Measurements from ENCODE around the gene ZBTB4. TPM values are rescaled to one million over a fixed set of nuclear protein-coding genes. Genes with fewer than 3 reads are reported as not detected.
A peak's percentile ranks its signal among the peaks of the same experiment; 100 is the strongest.

Gene ZBTB4
- total and polyA plus RNA-seq, 9 of the 15 experiments (the other 6 are each of a cell fraction or from before 2014, with no cell fraction given) = 0.92 to 6.9 (median 3.3) TPM

DNA sequence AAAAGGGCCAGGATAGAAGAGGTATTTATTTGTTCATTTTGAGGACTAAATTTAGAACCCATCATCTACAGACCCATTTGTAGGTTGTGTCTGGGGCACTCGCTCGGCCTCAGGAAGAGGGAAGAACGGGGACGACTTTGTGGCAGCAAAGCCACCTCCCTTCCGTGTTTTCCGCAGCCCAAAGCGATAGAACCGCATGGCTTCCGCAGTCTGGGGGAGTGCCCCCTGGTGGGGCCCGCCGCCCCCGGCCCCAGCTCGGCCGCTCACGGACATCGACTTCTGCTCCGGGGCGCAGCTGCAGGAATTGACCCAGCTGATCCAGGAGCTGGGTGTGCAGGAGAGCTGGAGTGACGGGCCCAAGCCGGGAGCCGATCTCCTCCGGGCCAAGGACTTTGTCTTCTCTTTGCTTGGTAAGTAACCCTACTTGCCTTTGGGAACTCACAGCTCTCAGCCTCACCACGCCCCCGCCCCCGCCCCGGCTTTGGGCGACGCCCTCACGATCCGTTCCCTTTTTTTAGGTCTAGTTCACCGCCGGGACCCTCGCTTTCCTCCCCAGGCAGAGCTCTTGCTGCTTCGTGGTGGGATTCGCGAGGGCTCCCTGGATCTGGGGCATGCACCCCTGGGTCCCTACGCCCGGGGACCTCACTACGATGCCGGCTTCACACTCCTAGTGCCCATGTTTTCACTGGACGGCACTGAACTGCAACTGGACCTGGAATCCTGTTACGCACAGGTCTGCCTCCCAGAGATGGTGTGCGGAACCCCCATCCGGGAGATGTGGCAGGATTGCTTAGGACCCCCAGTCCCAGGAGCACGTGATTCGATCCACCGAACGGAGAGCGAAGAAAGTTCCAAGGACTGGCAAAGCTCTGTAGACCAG, 43.5 kb downstream of the ZBTB4 start (continued):
- TF ChIP-seq, protein P1, sequence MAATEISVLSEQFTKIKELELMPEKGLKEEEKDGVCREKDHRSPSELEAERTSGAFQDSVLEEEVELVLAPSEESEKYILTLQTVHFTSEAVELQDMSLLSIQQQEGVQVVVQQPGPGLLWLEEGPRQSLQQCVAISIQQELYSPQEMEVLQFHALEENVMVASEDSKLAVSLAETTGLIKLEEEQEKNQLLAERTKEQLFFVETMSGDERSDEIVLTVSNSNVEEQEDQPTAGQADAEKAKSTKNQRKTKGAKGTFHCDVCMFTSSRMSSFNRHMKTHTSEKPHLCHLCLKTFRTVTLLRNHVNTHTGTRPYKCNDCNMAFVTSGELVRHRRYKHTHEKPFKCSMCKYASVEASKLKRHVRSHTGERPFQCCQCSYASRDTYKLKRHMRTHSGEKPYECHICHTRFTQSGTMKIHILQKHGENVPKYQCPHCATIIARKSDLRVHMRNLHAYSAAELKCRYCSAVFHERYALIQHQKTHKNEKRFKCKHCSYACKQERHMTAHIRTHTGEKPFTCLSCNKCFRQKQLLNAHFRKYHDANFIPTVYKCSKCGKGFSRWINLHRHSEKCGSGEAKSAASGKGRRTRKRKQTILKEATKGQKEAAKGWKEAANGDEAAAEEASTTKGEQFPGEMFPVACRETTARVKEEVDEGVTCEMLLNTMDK (IDR thresholded peaks at IDR 0.05; ENCODE audit: borderline replicate concordance, insufficient read depth, low read depth, low read length, poor library complexity, severe bottlenecking) = peak; percentile 71
- no peak for TF ChIP-seq FOXJ3 (CRISPR knock-in tag; IDR thresholded peaks at IDR 0.05)
- TF ChIP-seq MECOM (CRISPR knock-in tag; IDR thresholded peaks at IDR 0.05) = no peak
- TF ChIP-seq ZNF584 (CRISPR knock-in tag; IDR thresholded peaks at IDR 0.05; ENCODE audit: low read depth) = no peak
- no peak for TF ChIP-seq ZKSCAN3 (CRISPR knock-in tag; IDR thresholded peaks at IDR 0.05)
- TF ChIP-seq ELF1 (tag; IDR thresholded peaks at IDR 0.05) = peak; percentile 37; the same call in 1 of the 2 replicates
- TF ChIP-seq SNRNP70 (optimal IDR thresholded peaks at IDR 0.05; ENCODE audit: low read depth, low read length) = no peak
- no peak for TF ChIP-seq SP2 (IDR thresholded peaks at IDR 0.05; ENCODE audit: extremely low read depth, low read depth, low read length, poor library complexity, severe bottlenecking)
- TF ChIP-seq CBFA2T3 (IDR thresholded peaks at IDR 0.05) = no peak
- TF ChIP-seq ZKSCAN1 (IDR thresholded peaks at IDR 0.05; ENCODE audit: low read depth, low read length) = 0 out of 2 replicates have a peak, but pooled peaks have one; percentile 13
- TF ChIP-seq, protein P2, sequence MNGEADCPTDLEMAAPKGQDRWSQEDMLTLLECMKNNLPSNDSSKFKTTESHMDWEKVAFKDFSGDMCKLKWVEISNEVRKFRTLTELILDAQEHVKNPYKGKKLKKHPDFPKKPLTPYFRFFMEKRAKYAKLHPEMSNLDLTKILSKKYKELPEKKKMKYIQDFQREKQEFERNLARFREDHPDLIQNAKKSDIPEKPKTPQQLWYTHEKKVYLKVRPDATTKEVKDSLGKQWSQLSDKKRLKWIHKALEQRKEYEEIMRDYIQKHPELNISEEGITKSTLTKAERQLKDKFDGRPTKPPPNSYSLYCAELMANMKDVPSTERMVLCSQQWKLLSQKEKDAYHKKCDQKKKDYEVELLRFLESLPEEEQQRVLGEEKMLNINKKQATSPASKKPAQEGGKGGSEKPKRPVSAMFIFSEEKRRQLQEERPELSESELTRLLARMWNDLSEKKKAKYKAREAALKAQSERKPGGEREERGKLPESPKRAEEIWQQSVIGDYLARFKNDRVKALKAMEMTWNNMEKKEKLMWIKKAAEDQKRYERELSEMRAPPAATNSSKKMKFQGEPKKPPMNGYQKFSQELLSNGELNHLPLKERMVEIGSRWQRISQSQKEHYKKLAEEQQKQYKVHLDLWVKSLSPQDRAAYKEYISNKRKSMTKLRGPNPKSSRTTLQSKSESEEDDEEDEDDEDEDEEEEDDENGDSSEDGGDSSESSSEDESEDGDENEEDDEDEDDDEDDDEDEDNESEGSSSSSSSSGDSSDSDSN (IDR thresholded peaks at IDR 0.05; ENCODE audit: borderline replicate concordance in 1 of 2, low read depth in 2 of 2, low read length in 2 of 2) = 0 out of 4 replicates have a peak, but pooled peaks of 1 of the 2 experiments have one; percentile 68
- TF ChIP-seq KAT7 (CRISPR knock-in tag; IDR thresholded peaks at IDR 0.05; ENCODE audit: borderline replicate concordance) = 0 out of 2 replicates have a peak, but pooled peaks have one; percentile 44
- no peak for TF ChIP-seq SMAD2 (IDR thresholded peaks at IDR 0.05; ENCODE audit: low read depth, low read length)
- TF ChIP-seq CREM (IDR thresholded peaks at IDR 0.05; ENCODE audit: low read depth) = peak; percentile 17; the same call in 1 of the 2 replicates
- TF ChIP-seq PHTF2 (CRISPR knock-in tag; IDR thresholded peaks at IDR 0.05) = no peak
- TF ChIP-seq MEF2D (tag; conservative IDR thresholded peaks at IDR 0.05; ENCODE audit: low read depth) = no peak
- TF ChIP-seq, protein P3, sequence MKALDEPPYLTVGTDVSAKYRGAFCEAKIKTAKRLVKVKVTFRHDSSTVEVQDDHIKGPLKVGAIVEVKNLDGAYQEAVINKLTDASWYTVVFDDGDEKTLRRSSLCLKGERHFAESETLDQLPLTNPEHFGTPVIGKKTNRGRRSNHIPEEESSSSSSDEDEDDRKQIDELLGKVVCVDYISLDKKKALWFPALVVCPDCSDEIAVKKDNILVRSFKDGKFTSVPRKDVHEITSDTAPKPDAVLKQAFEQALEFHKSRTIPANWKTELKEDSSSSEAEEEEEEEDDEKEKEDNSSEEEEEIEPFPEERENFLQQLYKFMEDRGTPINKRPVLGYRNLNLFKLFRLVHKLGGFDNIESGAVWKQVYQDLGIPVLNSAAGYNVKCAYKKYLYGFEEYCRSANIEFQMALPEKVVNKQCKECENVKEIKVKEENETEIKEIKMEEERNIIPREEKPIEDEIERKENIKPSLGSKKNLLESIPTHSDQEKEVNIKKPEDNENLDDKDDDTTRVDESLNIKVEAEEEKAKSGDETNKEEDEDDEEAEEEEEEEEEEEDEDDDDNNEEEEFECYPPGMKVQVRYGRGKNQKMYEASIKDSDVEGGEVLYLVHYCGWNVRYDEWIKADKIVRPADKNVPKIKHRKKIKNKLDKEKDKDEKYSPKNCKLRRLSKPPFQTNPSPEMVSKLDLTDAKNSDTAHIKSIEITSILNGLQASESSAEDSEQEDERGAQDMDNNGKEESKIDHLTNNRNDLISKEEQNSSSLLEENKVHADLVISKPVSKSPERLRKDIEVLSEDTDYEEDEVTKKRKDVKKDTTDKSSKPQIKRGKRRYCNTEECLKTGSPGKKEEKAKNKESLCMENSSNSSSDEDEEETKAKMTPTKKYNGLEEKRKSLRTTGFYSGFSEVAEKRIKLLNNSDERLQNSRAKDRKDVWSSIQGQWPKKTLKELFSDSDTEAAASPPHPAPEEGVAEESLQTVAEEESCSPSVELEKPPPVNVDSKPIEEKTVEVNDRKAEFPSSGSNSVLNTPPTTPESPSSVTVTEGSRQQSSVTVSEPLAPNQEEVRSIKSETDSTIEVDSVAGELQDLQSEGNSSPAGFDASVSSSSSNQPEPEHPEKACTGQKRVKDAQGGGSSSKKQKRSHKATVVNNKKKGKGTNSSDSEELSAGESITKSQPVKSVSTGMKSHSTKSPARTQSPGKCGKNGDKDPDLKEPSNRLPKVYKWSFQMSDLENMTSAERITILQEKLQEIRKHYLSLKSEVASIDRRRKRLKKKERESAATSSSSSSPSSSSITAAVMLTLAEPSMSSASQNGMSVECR (CRISPR knock-in tag; IDR thresholded peaks at IDR 0.05) = 0 out of 2 replicates have a peak, but pooled peaks have one; percentile 18
